ENCODE measurements around the gene GGPS1. TPM values are rescaled to one million over a fixed set of nuclear protein-coding genes. Genes with fewer than 3 reads are reported as not detected.

The GGPS1 gene
- total and polyA plus RNA-seq, 4 donors, result 4.8 to 13.2 (median 8.3) TPM

DNA sequence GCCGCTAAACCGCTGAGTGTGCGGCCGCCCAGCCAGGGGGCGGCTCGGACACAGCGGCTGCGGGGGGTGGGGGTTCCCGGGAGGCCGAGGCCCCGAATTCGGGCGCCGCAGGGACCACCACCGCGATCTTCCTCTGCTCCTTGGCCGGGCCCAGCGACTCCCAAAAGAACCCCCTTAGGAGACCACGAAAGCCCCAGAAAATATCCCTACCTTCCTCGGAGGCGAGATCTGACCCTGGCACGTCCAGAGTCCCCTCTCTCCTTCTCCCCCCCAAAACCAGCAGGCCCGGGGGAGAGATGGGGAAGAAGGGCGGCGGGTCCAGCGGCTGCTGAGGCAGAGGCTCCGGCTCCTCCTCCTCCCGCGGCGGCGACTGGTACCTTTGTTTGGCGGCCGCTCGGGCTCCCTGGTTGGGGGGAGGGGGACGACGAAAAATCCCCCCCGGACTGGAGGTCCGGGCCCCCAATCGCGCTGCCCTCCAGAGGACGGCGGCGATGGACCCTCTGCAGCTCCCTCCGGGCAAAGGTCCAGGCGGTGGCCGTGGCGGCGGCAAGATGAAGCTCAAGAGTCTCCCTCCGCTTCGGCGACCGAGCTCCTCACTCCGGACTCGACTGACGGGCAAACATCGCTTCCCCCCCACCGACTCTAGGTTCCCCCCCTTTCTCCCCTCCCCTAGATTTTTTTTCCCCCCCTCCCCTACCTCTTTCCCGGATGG is 655 bp upstream of the GGPS1 start, which contains the start of gene ARID4B:
ARID4B (minus strand) TSS at position 621 of the 712 bp plus-strand sequence. CDS start 1,260 bp downstream, outside the sequence.
- WGBS, result under 1% methylated on average over 58 of the region's 58 CpGs
- peaks cover 3 to 34% (median 31%) of the 10 kb centered on the region in 4 donors for H3K4me1 ChIP-seq (ENCODE audit: control insufficient read depth in 4 of 4, insufficient read depth in 4 of 4, low read length in 3 of 4)
- peak; percentile 80 for DNase-seq (ENCODE audit: low spot score)

DNA sequence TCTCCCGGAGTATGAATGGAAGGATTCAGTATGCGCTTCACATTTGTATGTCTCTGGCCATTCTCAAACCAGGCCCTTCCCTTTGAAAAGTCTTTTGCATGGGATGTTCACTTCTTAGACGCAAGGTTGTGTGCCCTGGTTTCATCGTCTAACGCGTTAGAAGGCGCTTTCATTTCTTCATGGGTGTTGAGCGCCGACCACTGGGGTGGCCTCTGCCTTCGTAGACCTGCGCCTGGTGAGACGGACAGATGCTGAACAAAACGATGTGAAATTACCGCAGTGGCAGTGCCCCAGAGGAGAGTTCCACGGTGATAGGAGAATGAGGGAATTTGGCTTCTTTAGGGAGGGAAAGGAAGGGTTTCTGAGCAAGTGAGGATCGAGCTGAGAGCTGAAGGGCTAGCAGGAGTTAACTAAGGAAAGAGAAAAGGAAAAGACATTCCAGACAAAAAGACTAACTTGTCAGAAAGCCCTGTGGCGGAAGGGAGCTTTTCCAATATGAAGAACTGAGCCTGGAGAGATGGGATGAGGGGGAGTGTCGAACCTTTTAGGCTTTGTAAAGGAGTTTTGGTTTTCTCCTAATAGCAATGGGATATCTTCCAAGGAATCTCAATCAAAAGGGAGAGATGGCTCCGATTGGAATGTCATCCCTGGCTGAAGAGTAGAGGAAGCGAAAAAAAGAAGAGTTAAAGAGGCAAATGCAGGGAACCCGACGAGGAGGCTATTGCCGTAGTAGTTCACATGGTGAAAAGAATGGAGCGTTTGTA is 951 bp downstream of the GGPS1 start:
- H3K9ac ChIP-seq (ENCODE audit: low read depth in 1 of 2, low read length in 2 of 2), result peak overlapping the region; percentile 77 to 85
- peak; percentile 54 for DNase-seq (ENCODE audit: low spot score)
- H3K36me3 ChIP-seq (ENCODE audit: control insufficient read depth in 4 of 4, insufficient read depth in 3 of 4, low read depth in 1 of 4, low read length in 3 of 4), result no peaks in the 10 kb centered on the region
- peak overlapping the region; percentile 88 to 96 for H3K27ac ChIP-seq (ENCODE audit: low read depth in 1 of 2, low read length in 2 of 2)
- no peaks in the 10 kb centered on the region for H3K9me3 ChIP-seq (ENCODE audit: control insufficient read depth in 4 of 4, low read length in 3 of 4)
- H3K27me3 ChIP-seq (ENCODE audit: control insufficient read depth in 4 of 4, insufficient read depth in 4 of 4, low read length in 3 of 4), result no peaks in the 10 kb centered on the region
- WGBS, result 9% methylated on average over 24 of the region's 24 CpGs
- H3K4me3 ChIP-seq (ENCODE audit: low read depth in 1 of 3, low read length in 3 of 3), result peak overlapping the region; percentile 67 to 92 (median 91)
- no peak for TF ChIP-seq JUND (IDR thresholded peaks at IDR 0.05)
- TF ChIP-seq RAD21 (IDR thresholded peaks at IDR 0.05), result peak; percentile 18 to 19
- H3K4me1 ChIP-seq (ENCODE audit: control insufficient read depth in 4 of 4, insufficient read depth in 4 of 4, low read length in 3 of 4), result peaks cover 3 to 34% (median 31%) of the 10 kb centered on the region in 4 donors

More for the DNA sequence above, 655 bp upstream of the GGPS1 start, which contains the start of gene ARID4B:
- no peaks in the 10 kb centered on the region for H3K36me3 ChIP-seq (ENCODE audit: control insufficient read depth in 4 of 4, insufficient read depth in 3 of 4, low read depth in 1 of 4, low read length in 3 of 4)
- no peaks in the 10 kb centered on the region for H3K27me3 ChIP-seq (ENCODE audit: control insufficient read depth in 4 of 4, insufficient read depth in 4 of 4, low read length in 3 of 4)
- peak within 1 kb of the TSS; percentile 85 to 89 for H3K9ac ChIP-seq (ENCODE audit: low read depth in 1 of 2, low read length in 2 of 2)
- no peaks in the 10 kb centered on the region for H3K9me3 ChIP-seq (ENCODE audit: control insufficient read depth in 4 of 4, low read length in 3 of 4)
- H3K27ac ChIP-seq (ENCODE audit: low read depth in 1 of 2, low read length in 2 of 2), result peak within 1 kb of the TSS; percentile 93 to 96
- TF ChIP-seq HNF4G (IDR thresholded peaks at IDR 0.05) (no peak), EGR1 (IDR thresholded peaks at IDR 0.05; ENCODE audit: low read depth in 2 of 2) (no peak), HNF4A (conservative IDR thresholded peaks at IDR 0.05) (peak in 1 of 2 donors; percentile 7), GABPA (IDR thresholded peaks at IDR 0.05 in 1 of 2, conservative IDR thresholded peaks at IDR 0.05 in 1 of 2) (no peak), YY1 (IDR thresholded peaks at IDR 0.05) (no peak), RAD21 (IDR thresholded peaks at IDR 0.05) (peak in 1 of 2 donors; percentile 29), TAF1 (conservative IDR thresholded peaks at IDR 0.05) (peak; percentile 71), NR2F2 (IDR thresholded peaks at IDR 0.05) (no peak), SP1 (IDR thresholded peaks at IDR 0.05) (no peak)
- TF ChIP-seq, protein P1, sequence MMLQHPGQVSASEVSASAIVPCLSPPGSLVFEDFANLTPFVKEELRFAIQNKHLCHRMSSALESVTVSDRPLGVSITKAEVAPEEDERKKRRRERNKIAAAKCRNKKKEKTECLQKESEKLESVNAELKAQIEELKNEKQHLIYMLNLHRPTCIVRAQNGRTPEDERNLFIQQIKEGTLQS (IDR thresholded peaks at IDR 0.05), result no peak
- TF ChIP-seq, protein P2, sequence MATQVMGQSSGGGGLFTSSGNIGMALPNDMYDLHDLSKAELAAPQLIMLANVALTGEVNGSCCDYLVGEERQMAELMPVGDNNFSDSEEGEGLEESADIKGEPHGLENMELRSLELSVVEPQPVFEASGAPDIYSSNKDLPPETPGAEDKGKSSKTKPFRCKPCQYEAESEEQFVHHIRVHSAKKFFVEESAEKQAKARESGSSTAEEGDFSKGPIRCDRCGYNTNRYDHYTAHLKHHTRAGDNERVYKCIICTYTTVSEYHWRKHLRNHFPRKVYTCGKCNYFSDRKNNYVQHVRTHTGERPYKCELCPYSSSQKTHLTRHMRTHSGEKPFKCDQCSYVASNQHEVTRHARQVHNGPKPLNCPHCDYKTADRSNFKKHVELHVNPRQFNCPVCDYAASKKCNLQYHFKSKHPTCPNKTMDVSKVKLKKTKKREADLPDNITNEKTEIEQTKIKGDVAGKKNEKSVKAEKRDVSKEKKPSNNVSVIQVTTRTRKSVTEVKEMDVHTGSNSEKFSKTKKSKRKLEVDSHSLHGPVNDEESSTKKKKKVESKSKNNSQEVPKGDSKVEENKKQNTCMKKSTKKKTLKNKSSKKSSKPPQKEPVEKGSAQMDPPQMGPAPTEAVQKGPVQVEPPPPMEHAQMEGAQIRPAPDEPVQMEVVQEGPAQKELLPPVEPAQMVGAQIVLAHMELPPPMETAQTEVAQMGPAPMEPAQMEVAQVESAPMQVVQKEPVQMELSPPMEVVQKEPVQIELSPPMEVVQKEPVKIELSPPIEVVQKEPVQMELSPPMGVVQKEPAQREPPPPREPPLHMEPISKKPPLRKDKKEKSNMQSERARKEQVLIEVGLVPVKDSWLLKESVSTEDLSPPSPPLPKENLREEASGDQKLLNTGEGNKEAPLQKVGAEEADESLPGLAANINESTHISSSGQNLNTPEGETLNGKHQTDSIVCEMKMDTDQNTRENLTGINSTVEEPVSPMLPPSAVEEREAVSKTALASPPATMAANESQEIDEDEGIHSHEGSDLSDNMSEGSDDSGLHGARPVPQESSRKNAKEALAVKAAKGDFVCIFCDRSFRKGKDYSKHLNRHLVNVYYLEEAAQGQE (IDR thresholded peaks at IDR 0.05), result peak; percentile 48
- peak within 1 kb of the TSS; percentile 91 to 100 (median 92) for H3K4me3 ChIP-seq (ENCODE audit: low read depth in 1 of 3, low read length in 3 of 3)

DNA sequence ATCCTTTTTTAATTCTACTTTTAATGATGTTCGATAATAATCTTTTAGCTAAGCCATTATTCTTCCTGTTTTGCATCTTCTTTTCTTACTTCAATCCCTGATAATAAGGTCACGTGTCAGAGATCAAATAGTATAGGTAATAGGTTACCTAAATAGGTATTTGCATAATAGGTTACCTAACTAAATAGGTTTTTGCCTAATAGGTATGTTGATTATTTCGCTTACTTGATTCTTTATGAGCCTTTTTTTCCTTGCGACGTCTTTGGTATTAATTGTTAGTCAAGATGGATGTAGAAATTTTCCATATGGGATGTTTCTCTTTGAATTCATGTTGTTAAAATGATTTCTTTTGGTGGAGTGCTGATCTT is 2.5 kb downstream of the GGPS1 start:
- peaks cover 0 to 3% (median 0%) of the 10 kb centered on the region in 4 donors for H3K36me3 ChIP-seq (ENCODE audit: control insufficient read depth in 4 of 4, insufficient read depth in 3 of 4, low read depth in 1 of 4, low read length in 3 of 4)
- no peak overlapping the region for H3K27ac ChIP-seq (ENCODE audit: low read depth in 1 of 2, low read length in 2 of 2)
- no peak for DNase-seq (ENCODE audit: low spot score)
- H3K9ac ChIP-seq (ENCODE audit: low read depth in 1 of 2, low read length in 2 of 2), result no peak overlapping the region
- H3K27me3 ChIP-seq (ENCODE audit: control insufficient read depth in 4 of 4, insufficient read depth in 4 of 4, low read length in 3 of 4), result no peaks in the 10 kb centered on the region
- H3K9me3 ChIP-seq (ENCODE audit: control insufficient read depth in 4 of 4, low read length in 3 of 4), result no peaks in the 10 kb centered on the region
- H3K4me1 ChIP-seq (ENCODE audit: control insufficient read depth in 4 of 4, insufficient read depth in 4 of 4, low read length in 3 of 4), result peaks cover 3 to 27% (median 22%) of the 10 kb centered on the region in 4 donors
- H3K4me3 ChIP-seq (ENCODE audit: low read depth in 1 of 3, low read length in 3 of 3), result no peak overlapping the region
- WGBS, result 88% methylated on average over 5 of the region's 5 CpGs
- no peak for TF ChIP-seq TAF1 (conservative IDR thresholded peaks at IDR 0.05)
- TF ChIP-seq, protein P1 (IDR thresholded peaks at IDR 0.05), result no peak
- no peak for TF ChIP-seq YY1 (IDR thresholded peaks at IDR 0.05)
- TF ChIP-seq, protein P3, sequence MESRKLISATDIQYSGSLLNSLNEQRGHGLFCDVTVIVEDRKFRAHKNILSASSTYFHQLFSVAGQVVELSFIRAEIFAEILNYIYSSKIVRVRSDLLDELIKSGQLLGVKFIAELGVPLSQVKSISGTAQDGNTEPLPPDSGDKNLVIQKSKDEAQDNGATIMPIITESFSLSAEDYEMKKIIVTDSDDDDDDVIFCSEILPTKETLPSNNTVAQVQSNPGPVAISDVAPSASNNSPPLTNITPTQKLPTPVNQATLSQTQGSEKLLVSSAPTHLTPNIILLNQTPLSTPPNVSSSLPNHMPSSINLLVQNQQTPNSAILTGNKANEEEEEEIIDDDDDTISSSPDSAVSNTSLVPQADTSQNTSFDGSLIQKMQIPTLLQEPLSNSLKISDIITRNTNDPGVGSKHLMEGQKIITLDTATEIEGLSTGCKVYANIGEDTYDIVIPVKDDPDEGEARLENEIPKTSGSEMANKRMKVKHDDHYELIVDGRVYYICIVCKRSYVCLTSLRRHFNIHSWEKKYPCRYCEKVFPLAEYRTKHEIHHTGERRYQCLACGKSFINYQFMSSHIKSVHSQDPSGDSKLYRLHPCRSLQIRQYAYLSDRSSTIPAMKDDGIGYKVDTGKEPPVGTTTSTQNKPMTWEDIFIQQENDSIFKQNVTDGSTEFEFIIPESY (IDR thresholded peaks at IDR 0.05), result no peak
- TF ChIP-seq RAD21 (IDR thresholded peaks at IDR 0.05), result no peak
- TF ChIP-seq, protein P4, sequence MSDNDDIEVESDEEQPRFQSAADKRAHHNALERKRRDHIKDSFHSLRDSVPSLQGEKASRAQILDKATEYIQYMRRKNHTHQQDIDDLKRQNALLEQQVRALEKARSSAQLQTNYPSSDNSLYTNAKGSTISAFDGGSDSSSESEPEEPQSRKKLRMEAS (IDR thresholded peaks at IDR 0.05), result no peak
- TF ChIP-seq GABPA (IDR thresholded peaks at IDR 0.05 in 1 of 2, conservative IDR thresholded peaks at IDR 0.05 in 1 of 2), result no peak
- TF ChIP-seq HNF4A (conservative IDR thresholded peaks at IDR 0.05), result no peak
- TF ChIP-seq FOXA2 (IDR thresholded peaks at IDR 0.05), result no peak
- no peak for TF ChIP-seq HNF4G (IDR thresholded peaks at IDR 0.05)

All from liver (tissue), 9 donors.